ENCODE measurements around the gene XXYLT1.

Gene XXYLT1

DNA sequence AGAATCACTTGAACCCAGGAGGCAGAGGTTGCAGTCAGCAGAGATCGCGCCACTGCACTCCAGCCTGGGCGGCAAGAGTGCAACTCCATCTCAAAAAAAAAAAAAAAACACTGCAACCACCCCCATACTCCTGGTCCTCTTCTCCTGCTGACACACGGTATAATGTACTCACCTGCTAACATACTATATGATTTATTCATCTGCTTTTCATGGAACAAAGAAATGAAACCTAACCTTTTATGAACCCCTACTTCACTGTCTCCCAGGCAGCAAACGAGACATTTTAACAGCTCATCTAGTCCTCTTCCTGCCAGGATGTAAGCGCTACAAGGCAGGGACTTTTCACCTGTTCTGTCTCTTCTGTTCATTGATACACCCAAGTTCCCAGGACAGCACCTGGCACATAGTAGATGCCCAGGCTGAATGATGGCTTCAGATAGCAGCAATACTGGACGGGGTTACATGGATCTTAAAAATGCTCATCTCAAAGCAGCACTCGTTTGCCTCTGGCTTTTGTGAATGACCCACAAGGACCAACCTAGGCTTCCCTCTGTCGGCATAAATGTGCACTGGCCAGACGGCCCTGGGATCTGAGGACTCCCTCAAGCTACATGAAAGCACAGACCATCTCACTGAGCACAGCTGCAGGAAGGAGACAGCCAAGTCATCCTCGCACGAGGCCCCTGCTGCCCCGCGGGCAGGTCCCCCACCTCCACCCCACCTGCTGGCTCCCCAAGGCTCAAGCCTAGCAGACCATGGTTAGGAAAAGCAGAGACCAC lies 20.3 kb downstream of the XXYLT1 start:
- Histone ChIP-seq H3K9me3 (ENCODE audit: severe bottlenecking) (no peaks in the 10 kb centered on the region), H3K36me3 (no peaks in the 10 kb centered on the region), H3K4me3 (ENCODE audit: low read depth, low read length) (no peak overlapping the region), H3K27me3 (ENCODE audit: insufficient read depth, low read depth, severe bottlenecking) (no peaks in the 10 kb centered on the region), H3K27ac (no peak overlapping the region)
- no peak for DNase-seq
- peak; percentile 28; the same call in 1 of the 2 replicates for TF ChIP-seq CTCF (IDR thresholded peaks at IDR 0.05; ENCODE audit: low read depth, low read length)

GRCh38 chr3:195249858-195250464 lies 21.0 kb downstream of the XXYLT1 start:
- H3K9me3 ChIP-seq (ENCODE audit: severe bottlenecking), result no peaks in the 10 kb centered on the region
- no peak overlapping the region for H3K4me3 ChIP-seq (ENCODE audit: low read depth, low read length)
- H3K27ac ChIP-seq, result no peak overlapping the region
- DNase-seq, result no peak
- TF ChIP-seq CTCF (IDR thresholded peaks at IDR 0.05; ENCODE audit: low read depth, low read length), result no peak
- H3K36me3 ChIP-seq, result no peaks in the 10 kb centered on the region
- H3K27me3 ChIP-seq (ENCODE audit: insufficient read depth, low read depth, severe bottlenecking), result no peaks in the 10 kb centered on the region

DNA sequence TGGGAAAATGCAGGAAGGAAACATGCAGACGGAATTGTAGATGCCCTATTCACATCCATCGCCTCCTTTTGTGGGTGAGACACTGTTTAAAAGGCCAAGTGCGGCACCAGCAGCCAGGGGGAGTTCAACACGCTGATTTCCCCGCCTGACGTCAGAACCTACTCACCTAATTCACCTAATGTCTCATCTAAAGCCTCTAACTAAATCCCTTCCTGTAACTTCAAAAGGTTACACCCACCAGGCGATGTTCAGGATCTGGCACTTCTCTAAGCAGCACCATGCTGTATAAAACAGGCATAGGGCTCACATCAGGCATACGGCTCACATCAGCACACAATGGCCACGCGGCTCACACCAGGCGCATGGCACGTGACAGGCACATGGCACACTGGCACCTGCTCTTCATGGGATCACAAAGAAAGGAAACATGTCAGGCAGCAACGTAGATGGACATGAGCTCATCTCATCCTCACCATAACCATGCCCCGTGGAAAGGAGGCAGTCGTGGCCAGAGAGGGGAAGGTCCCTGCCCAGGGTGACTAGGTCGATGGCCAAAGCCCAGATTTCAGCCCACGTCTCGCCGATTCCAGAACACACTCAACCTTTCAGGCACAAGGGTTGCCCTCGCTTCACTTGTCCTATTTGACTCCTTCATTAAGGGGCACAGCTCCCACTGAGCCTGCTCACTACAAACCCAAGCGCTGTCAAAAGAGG lies 21.7 kb downstream of the XXYLT1 start:
- no peaks in the 10 kb centered on the region for H3K36me3 ChIP-seq
- H3K4me3 ChIP-seq (ENCODE audit: low read depth, low read length), result no peak overlapping the region
- H3K27ac ChIP-seq, result peak overlapping the region; percentile 29
- H3K27me3 ChIP-seq (ENCODE audit: insufficient read depth, low read depth, severe bottlenecking), result no peaks in the 10 kb centered on the region
- no peaks in the 10 kb centered on the region for H3K9me3 ChIP-seq (ENCODE audit: severe bottlenecking)
- no peak for TF ChIP-seq CTCF (IDR thresholded peaks at IDR 0.05; ENCODE audit: low read depth, low read length)
- peak; percentile 58 for DNase-seq

GRCh38 chr3:195248281-195248680 lies 22.7 kb downstream of the XXYLT1 start:
- DNase-seq, result no peak
- Histone ChIP-seq H3K4me3 (ENCODE audit: low read depth, low read length) (no peak overlapping the region), H3K36me3 (no peaks in the 10 kb centered on the region), H3K27ac (peak overlapping the region; percentile 89), H3K27me3 (ENCODE audit: insufficient read depth, low read depth, severe bottlenecking) (no peaks in the 10 kb centered on the region), H3K9me3 (ENCODE audit: severe bottlenecking) (no peaks in the 10 kb centered on the region)
- TF ChIP-seq CTCF (IDR thresholded peaks at IDR 0.05; ENCODE audit: low read depth, low read length), result no peak

- H3K4me3 ChIP-seq (ENCODE audit: low read depth, low read length), result no peak overlapping the region
- no peaks in the 10 kb centered on the region for H3K36me3 ChIP-seq
- H3K9me3 ChIP-seq (ENCODE audit: severe bottlenecking), result no peaks in the 10 kb centered on the region
- DNase-seq, result no peak
- TF ChIP-seq CTCF (IDR thresholded peaks at IDR 0.05; ENCODE audit: low read depth, low read length), result no peak
- H3K27ac ChIP-seq, result peak overlapping the region; percentile 89
- H3K27me3 ChIP-seq (ENCODE audit: insufficient read depth, low read depth, severe bottlenecking), result no peaks in the 10 kb centered on the region
Measured at GRCh38 chr3:195247863-195248189, 23.1 kb downstream of the XXYLT1 start.
